ENCODE data around the gene FILIP1L.

GRCh38 chr3:99934975-99935797 is 179.1 kb downstream of the FILIP1L start:
- TF ChIP-seq POLR2A (IDR thresholded peaks at IDR 0.05), result no peak
- no peak for TF ChIP-seq CTCF (IDR thresholded peaks at IDR 0.05)
- TF ChIP-seq EP300 (IDR thresholded peaks at IDR 0.05), result no peak
